ENCODE measurements around the gene ARMC2. TPM values are rescaled to one million over a fixed set of nuclear protein-coding genes. Genes with fewer than 3 reads are reported as not detected.
"Not testable (repeated sequence)": the region's sequence is repeated elsewhere in the genome, so short reads cannot be mapped to it uniquely, and the experiment has no call there.

Gene ARMC2
- polyA plus RNA-seq, 1 of the 3 experiments (the other 2 are of a cell fraction), result 2.4 TPM

DNA sequence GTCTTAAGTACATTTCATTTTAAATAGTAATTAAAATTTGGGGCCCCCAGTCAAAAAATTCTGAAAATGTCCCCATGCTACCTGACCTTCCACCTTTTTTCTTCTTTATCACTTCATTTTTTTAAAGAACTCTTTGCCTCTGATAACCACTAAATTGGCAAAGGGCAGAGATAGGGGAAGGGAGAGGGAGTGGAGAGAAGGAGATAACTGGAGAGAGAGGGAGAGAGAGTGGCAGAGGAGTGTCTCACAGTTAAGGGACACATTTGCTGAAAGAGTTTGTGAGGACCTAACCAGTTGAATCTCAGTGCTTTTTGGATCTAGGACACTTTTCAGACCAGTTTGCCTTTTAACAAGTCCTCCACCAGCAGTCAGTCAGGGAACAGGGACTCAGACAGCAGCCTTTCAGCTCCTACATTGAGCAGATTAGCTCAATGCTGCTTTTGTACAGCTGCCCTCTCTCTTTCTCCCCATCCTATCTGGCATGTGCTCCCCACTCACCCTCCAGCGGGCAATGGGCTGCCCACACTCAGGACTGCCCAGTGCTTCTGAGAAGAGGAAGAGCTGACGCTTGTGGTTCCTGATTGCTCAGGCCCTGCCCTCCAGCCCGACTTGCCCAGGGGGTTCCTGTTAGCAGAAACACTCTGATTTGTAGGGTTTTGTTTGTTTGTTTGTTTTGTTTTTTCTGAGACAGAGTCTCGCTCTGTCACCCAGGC is 14.4 kb downstream of the ARMC2 start (continued):
- TF ChIP-seq, protein P1, sequence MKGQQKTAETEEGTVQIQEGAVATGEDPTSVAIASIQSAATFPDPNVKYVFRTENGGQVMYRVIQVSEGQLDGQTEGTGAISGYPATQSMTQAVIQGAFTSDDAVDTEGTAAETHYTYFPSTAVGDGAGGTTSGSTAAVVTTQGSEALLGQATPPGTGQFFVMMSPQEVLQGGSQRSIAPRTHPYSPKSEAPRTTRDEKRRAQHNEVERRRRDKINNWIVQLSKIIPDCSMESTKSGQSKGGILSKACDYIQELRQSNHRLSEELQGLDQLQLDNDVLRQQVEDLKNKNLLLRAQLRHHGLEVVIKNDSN (IDR thresholded peaks at IDR 0.05; ENCODE audit: borderline replicate concordance, low read depth), result no peak
- TF ChIP-seq, protein P2, sequence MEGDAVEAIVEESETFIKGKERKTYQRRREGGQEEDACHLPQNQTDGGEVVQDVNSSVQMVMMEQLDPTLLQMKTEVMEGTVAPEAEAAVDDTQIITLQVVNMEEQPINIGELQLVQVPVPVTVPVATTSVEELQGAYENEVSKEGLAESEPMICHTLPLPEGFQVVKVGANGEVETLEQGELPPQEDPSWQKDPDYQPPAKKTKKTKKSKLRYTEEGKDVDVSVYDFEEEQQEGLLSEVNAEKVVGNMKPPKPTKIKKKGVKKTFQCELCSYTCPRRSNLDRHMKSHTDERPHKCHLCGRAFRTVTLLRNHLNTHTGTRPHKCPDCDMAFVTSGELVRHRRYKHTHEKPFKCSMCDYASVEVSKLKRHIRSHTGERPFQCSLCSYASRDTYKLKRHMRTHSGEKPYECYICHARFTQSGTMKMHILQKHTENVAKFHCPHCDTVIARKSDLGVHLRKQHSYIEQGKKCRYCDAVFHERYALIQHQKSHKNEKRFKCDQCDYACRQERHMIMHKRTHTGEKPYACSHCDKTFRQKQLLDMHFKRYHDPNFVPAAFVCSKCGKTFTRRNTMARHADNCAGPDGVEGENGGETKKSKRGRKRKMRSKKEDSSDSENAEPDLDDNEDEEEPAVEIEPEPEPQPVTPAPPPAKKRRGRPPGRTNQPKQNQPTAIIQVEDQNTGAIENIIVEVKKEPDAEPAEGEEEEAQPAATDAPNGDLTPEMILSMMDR (IDR thresholded peaks at IDR 0.05), result no peak
- no peak for TF ChIP-seq POLR2AphosphoS5 (IDR thresholded peaks at IDR 0.05; ENCODE audit: low read depth, low read length)
- TF ChIP-seq GABPA (IDR thresholded peaks at IDR 0.05; ENCODE audit: low read depth), result no peak

DNA sequence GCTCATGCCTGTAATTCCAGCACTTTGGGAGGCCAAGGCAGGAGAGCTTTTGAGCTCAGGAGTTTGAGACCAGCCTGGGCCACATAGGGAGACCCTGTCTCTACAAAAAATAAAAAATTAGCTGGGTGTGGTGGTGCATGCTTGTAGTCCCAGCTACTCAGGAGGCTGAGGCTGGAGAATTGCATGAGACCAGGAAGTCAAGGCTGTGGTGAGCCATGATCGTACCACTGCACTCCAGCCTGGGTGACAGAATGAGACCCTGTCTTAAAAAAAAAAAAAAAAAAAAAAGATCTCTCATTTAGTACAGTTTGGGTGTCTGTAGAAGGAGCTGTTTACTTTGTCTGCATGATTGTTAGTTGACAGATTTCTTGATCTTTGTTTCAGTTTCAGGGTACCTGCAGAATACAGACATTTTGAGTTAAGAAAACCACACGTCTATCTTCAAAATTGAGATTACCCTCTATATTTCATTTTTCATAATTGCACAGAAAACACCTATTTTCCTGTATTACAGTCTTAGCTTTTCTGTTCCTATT is 17.6 kb downstream of the ARMC2 start:
- not testable (repeated sequence) for H3K9me2 ChIP-seq; H2AFZ ChIP-seq (ENCODE audit: low read depth); H3K36me3 ChIP-seq (replicated peaks in 1 of 2; ENCODE audit: control insufficient read depth in 1 of 2, insufficient read depth in 2 of 2, low read length in 1 of 2); H3K27me3 ChIP-seq (ENCODE audit: insufficient read depth); H3K79me2 ChIP-seq (ENCODE audit: insufficient read depth); H3K9me3 ChIP-seq; H3F3A ChIP-seq (replicated peaks; ENCODE audit: insufficient read depth); H3K4me1 ChIP-seq (ENCODE audit: control insufficient read depth in 1 of 2, insufficient read depth in 2 of 2, low read depth in 1 of 2, low read length in 1 of 2); H3K9ac ChIP-seq; DNase-seq; H4K20me1 ChIP-seq (ENCODE audit: insufficient read depth); H3K4me3 ChIP-seq (ENCODE audit: low read depth in 2 of 2, low read length in 1 of 2); H3K27ac ChIP-seq (ENCODE audit: low read depth in 2 of 2, low read length in 1 of 2); H3K4me2 ChIP-seq
- 94% methylated on average over 2 of the region's 2 CpGs for WGBS (ENCODE audit: low lambda C conversion rate)
- POLR2A ChIA-PET, result interaction anchor here (0.9 kb wide), 1 partner anchor 18 kb away, joined by 4 read pairs; the partner anchor contains the start of gene ARMC2
- CTCF ChIA-PET, result interaction anchor here (1.0 to 1.6 kb wide), 3 partner anchors 9 to 27 kb away, joined by 3 to 6 read pairs (median 5); no protein-coding TSS in a partner anchor

DNA sequence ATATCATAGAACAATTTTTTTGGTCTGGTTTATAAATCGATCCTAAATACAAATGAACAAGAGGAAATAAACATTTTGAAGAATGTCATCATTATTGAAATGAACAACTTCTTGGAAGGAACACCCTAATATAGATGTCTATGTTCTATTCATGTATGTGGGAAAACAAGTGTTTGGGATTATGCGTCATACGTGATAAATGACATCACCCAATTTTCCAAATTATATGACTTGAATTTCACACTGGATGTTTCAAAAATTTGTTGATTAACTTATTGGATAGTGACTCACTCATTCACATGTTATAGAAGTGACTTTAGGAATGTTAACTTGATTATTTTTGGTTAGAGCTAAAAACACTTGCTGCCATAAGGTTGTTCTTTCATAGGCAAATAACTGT is 18.6 kb downstream of the ARMC2 start:
- Histone ChIP-seq H3K9ac (no peak overlapping the region), H3K4me2 (no peak overlapping the region), H3K27me3 (ENCODE audit: insufficient read depth) (no peaks in the 10 kb centered on the region), H3K4me1 (ENCODE audit: control insufficient read depth in 1 of 2, insufficient read depth in 2 of 2, low read depth in 1 of 2, low read length in 1 of 2) (no peaks in the 10 kb centered on the region), H2AFZ (ENCODE audit: low read depth) (no peak overlapping the region), H3K9me2 (no peaks in the 10 kb centered on the region), H3K36me3 (replicated peaks in 1 of 2; ENCODE audit: control insufficient read depth in 1 of 2, insufficient read depth in 2 of 2, low read length in 1 of 2) (peaks cover 0 to 4% of the 10 kb centered on the region in 2 experiments), H3K79me2 (ENCODE audit: insufficient read depth) (no peaks in the 10 kb centered on the region), H4K20me1 (ENCODE audit: insufficient read depth) (no peaks in the 10 kb centered on the region), H3K9me3 (no peaks in the 10 kb centered on the region), H3F3A (replicated peaks; ENCODE audit: insufficient read depth) (no peaks in the 10 kb centered on the region), H3K4me3 (ENCODE audit: low read depth in 2 of 2, low read length in 1 of 2) (no peak overlapping the region), H3K27ac (ENCODE audit: low read depth in 2 of 2, low read length in 1 of 2) (no peak overlapping the region)
- no peak for DNase-seq
- ChIA-PET CTCF (interaction anchor here (1.3 to 1.6 kb wide), 2 partner anchors 10 to 26 kb away, joined by 3 to 6 read pairs; no protein-coding TSS in a partner anchor), POLR2A (no interaction called here)
- WGBS (ENCODE audit: low lambda C conversion rate), result 95% methylated on average over 3 of the region's 3 CpGs
- TF ChIP-seq CHD2 (IDR thresholded peaks at IDR 0.05; ENCODE audit: low read length, partially characterized antibody) (no peak), FOXJ3 (CRISPR knock-in tag; IDR thresholded peaks at IDR 0.05) (no peak), ELF1 (IDR thresholded peaks at IDR 0.05) (no peak), NRF1 (IDR thresholded peaks at IDR 0.05; ENCODE audit: low read depth, low read length) (no peak), MXI1 (IDR thresholded peaks at IDR 0.05; ENCODE audit: low read depth, low read length) (no peak), NFIC (IDR thresholded peaks at IDR 0.05; ENCODE audit: borderline replicate concordance) (no peak), RAD21 (IDR thresholded peaks at IDR 0.05; ENCODE audit: low read length) (no peak), GATA2 (CRISPR knock-in tag; IDR thresholded peaks at IDR 0.05) (no peak), FOXM1 (IDR thresholded peaks at IDR 0.05; ENCODE audit: low read depth) (no peak), RXRA (IDR thresholded peaks at IDR 0.05; ENCODE audit: borderline replicate concordance, low read depth) (no peak), JUND (IDR thresholded peaks at IDR 0.05) (no peak), EP300 (IDR thresholded peaks at IDR 0.05; ENCODE audit: borderline replicate concordance in 1 of 2, low read depth in 1 of 2, low read length in 1 of 2) (no peak), FOSL2 (IDR thresholded peaks at IDR 0.05; ENCODE audit: borderline replicate concordance, low read depth) (no peak)
- TF ChIP-seq, protein P3, sequence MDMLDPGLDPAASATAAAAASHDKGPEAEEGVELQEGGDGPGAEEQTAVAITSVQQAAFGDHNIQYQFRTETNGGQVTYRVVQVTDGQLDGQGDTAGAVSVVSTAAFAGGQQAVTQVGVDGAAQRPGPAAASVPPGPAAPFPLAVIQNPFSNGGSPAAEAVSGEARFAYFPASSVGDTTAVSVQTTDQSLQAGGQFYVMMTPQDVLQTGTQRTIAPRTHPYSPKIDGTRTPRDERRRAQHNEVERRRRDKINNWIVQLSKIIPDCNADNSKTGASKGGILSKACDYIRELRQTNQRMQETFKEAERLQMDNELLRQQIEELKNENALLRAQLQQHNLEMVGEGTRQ (IDR thresholded peaks at IDR 0.05; ENCODE audit: borderline replicate concordance, low read depth, low read length), result no peak
- TF ChIP-seq, protein P2 (IDR thresholded peaks at IDR 0.05), result no peak
- TF ChIP-seq, protein P4, sequence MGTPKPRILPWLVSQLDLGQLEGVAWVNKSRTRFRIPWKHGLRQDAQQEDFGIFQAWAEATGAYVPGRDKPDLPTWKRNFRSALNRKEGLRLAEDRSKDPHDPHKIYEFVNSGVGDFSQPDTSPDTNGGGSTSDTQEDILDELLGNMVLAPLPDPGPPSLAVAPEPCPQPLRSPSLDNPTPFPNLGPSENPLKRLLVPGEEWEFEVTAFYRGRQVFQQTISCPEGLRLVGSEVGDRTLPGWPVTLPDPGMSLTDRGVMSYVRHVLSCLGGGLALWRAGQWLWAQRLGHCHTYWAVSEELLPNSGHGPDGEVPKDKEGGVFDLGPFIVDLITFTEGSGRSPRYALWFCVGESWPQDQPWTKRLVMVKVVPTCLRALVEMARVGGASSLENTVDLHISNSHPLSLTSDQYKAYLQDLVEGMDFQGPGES (IDR thresholded peaks at IDR 0.05; ENCODE audit: low read depth, low read length), result no peak
